Body of pancreas (tissue), 4 donors: Measurements from ENCODE around the gene TMEM208. TPM values are rescaled to one million over a fixed set of nuclear protein-coding genes. Genes with fewer than 3 reads are reported as not detected.

Experiments used
- ATAC-seq: fragments of 150-250 bp; one replicate; pipeline ENCODE4 v1.9.1; 2016
- DNase-seq, 4 donors: peaks; one replicate each; pipeline ENCODE4 v3.0.0-alpha.2; 2019
- H3K27ac ChIP-seq, 4 donors: fragments of 200-600 bp; sonication (generic); 1 replicate in 3 of 4; 2 replicates in 1 of 4; pipeline versions ENCODE4 v1.5.1 to v1.6.1; 2016 to 2019; ENCODE audit warnings: mild to moderate bottlenecking in 1 of 4, mixed read lengths in 1 of 4, moderate library complexity in 1 of 4
- H3K27me3 ChIP-seq, 2 donors: fragments of 200-600 bp; sonication (generic); one replicate each; pipeline ENCODE4 v1.6.0; 2016; ENCODE audit warnings: mild to moderate bottlenecking in 1 of 2
- H3K36me3 ChIP-seq, 2 donors: fragments of 200-600 bp; sonication (generic); replicated peaks in 1 of 2; 2 replicates each; pipeline ENCODE4 v1.5.1; 2016; ENCODE audit warnings: low read depth in 2 of 2; ENCODE audit not compliant: insufficient read depth in 1 of 2
- H3K4me1 ChIP-seq: fragments of 200-600 bp; sonication (generic); one replicate; pipeline ENCODE4 v1.6.0; 2016
- H3K4me3 ChIP-seq, 2 donors: fragments of 200-600 bp; sonication (generic); 1 replicate in 1 of 2; 2 replicates in 1 of 2; pipeline ENCODE4 v1.5.1; 2016 to 2019
- H3K9me3 ChIP-seq, 3 donors: fragments of 200-600 bp; sonication (generic); 1 replicate in 2 of 3; 2 replicates in 1 of 3; pipeline ENCODE4 v1.5.1; 2016
- POLR2A ChIP-seq, 3 donors: fragments of 450-650 bp; IDR thresholded peaks; one replicate each; pipeline ENCODE4 v1.6.1; 2016; ENCODE audit warnings: antibody characterized with exemption in 3 of 3, mild to moderate bottlenecking in 2 of 3
- WGBS, 2 donors: methylation state at CpG; one replicate each; pipeline ENCODE4 v1.1.5; 2017; 5-methylcytosine and 5-hydroxymethylcytosine counted together
- intact Hi-C: fragments of 100-400 bp; cut with DNase I; formaldehyde crosslinking; loops from one replicate; pipeline ENCODE4 v1.15.1; 2023
- total RNA-seq, 2 donors: library from RNA; depleted of rRNA; stranded (reverse); fragments of >200 nt; gene quantifications; one replicate each; pipeline ENCODE4 v1.1.0, GENCODE V29; 2016
- TF ChIP-seq, protein P1 (sequence below), 7 experiments: fragments of 450-650 bp in 4 of 7; fragments of 200-600 bp in 3 of 7; sonication (generic) in 3 of 7; IDR thresholded peaks; one replicate each; pipeline ENCODE4 v1.5.1; 2016 to 2019; ENCODE audit warnings: antibody characterized with exemption in 7 of 7

TMEM208 gene
- total RNA-seq, 2 donors from 2014 or later: 35.8 to 48.1 TPM

DNA sequence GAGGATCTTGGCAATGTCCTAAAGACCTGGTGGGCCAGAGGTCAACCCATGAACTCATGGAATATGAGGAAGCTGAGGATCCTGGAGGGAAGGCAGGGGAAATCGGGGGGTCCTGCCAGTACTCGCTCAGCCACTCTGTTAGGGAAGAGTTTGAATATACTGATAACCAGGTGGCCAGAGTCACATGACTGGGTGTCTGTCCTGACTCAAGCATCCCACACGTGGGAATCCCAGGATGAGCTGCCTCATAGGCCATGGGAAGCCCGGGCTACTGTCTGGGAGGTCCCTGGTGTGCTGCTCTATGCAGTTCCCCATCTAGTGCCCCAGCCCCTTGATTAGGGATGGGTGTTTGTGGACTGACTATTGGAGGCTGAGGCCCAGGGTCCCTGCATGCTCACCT, 38.6 kb upstream of the TMEM208 start:
- no peak overlapping the region for H3K4me3 ChIP-seq
- intact Hi-C loops: loop anchor here (10.0 kb wide), 1 partner anchor 214 kb away; no protein-coding TSS in a partner anchor
- WGBS, 2 donors: 71 to 72% methylated on average over 3 to 4 of the region's 4 CpGs
- no peak overlapping the region for H3K27ac ChIP-seq
- no peaks in the 10 kb centered on the region for H3K27me3 ChIP-seq
- H3K9me3 ChIP-seq: no peaks in the 10 kb centered on the region
- DNase-seq: no peak
- no peak for TF ChIP-seq POLR2A (IDR thresholded peaks at IDR 0.05)
- TF ChIP-seq, protein P1, sequence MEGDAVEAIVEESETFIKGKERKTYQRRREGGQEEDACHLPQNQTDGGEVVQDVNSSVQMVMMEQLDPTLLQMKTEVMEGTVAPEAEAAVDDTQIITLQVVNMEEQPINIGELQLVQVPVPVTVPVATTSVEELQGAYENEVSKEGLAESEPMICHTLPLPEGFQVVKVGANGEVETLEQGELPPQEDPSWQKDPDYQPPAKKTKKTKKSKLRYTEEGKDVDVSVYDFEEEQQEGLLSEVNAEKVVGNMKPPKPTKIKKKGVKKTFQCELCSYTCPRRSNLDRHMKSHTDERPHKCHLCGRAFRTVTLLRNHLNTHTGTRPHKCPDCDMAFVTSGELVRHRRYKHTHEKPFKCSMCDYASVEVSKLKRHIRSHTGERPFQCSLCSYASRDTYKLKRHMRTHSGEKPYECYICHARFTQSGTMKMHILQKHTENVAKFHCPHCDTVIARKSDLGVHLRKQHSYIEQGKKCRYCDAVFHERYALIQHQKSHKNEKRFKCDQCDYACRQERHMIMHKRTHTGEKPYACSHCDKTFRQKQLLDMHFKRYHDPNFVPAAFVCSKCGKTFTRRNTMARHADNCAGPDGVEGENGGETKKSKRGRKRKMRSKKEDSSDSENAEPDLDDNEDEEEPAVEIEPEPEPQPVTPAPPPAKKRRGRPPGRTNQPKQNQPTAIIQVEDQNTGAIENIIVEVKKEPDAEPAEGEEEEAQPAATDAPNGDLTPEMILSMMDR (IDR thresholded peaks at IDR 0.05): no peak
- peaks cover 37% of the 10 kb centered on the region for H3K4me1 ChIP-seq
- H3K36me3 ChIP-seq: no peaks in the 10 kb centered on the region
- no peak for ATAC-seq

DNA sequence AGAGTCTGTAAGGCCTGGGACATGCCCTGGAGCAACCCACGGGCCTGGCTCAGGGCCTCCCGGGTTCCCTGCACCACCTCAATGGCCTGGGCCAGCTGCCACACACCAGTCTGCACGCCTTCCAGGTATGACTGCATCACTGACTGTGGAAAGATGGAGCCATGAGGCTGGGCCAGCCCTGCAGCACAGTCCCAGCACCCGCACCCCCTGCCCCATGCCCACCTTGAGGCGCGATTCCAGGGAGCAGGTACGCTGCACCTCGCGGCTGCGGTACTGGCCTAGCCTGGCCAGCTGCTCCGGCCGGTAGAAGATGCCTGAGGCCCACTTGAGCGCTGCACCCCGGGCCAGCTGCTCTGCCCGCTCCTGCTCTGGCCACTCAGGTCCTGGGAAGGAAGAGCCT, 38.1 kb upstream of the TMEM208 start:
- no peak for ATAC-seq
- H3K36me3 ChIP-seq: no peaks in the 10 kb centered on the region
- intact Hi-C loops: loop anchor here (10.0 kb wide), 1 partner anchor 214 kb away; no protein-coding TSS in a partner anchor
- H3K4me1 ChIP-seq: peaks cover 41% of the 10 kb centered on the region
- H3K27ac ChIP-seq: no peak overlapping the region
- no peaks in the 10 kb centered on the region for H3K9me3 ChIP-seq
- no peak overlapping the region for H3K4me3 ChIP-seq
- TF ChIP-seq, protein P1 (IDR thresholded peaks at IDR 0.05): no peak
- TF ChIP-seq POLR2A (IDR thresholded peaks at IDR 0.05): no peak
- no peaks in the 10 kb centered on the region for H3K27me3 ChIP-seq
- DNase-seq: no peak
- 80 to 84% methylated on average over 4 to 15 of the region's 15 CpGs for WGBS, 2 donors

DNA sequence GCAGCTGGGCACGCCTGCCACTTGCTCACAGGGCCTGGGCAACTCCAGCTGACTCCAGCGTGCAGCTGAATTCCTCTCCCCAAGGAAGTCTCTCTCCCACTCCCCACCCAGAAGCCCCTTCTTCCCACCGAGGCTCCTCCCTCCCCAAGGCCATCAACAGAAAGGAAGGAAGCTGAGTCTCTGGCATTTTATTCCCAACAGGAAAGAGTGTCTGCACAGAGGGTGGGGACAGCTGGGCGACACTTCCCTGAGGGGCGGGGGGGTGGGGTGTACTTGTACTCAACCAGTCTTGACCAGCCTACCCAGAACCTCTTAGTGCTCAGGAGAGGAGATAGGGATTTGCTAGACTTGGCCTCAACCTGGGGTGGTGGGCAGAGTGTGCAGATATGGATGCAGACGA, 36.9 kb upstream of the TMEM208 start, which contains the start of gene EXOC3L1:
Gene EXOC3L1, minus strand, starts transcription at position 96 of the 400 bp plus-strand sequence. CDS start 460 bp downstream, outside the sequence.
- H3K27ac ChIP-seq: no peak within 1 kb of the TSS
- intact Hi-C loops: no loop called here
- H3K4me1 ChIP-seq: peaks cover 35% of the 10 kb centered on the region
- DNase-seq (no peak), ATAC-seq (no peak)
- no peaks in the 10 kb centered on the region for H3K9me3 ChIP-seq
- peaks cover 0 to 3% of the 10 kb centered on the region in 2 donors for H3K36me3 ChIP-seq
- H3K27me3 ChIP-seq: no peaks in the 10 kb centered on the region
- WGBS, 2 donors: 45 to 57% methylated on average over 6 of the region's 6 CpGs
- no peak within 1 kb of the TSS for H3K4me3 ChIP-seq
- TF ChIP-seq, protein P1 (IDR thresholded peaks at IDR 0.05): no peak
- no peak for TF ChIP-seq POLR2A (IDR thresholded peaks at IDR 0.05)

DNA sequence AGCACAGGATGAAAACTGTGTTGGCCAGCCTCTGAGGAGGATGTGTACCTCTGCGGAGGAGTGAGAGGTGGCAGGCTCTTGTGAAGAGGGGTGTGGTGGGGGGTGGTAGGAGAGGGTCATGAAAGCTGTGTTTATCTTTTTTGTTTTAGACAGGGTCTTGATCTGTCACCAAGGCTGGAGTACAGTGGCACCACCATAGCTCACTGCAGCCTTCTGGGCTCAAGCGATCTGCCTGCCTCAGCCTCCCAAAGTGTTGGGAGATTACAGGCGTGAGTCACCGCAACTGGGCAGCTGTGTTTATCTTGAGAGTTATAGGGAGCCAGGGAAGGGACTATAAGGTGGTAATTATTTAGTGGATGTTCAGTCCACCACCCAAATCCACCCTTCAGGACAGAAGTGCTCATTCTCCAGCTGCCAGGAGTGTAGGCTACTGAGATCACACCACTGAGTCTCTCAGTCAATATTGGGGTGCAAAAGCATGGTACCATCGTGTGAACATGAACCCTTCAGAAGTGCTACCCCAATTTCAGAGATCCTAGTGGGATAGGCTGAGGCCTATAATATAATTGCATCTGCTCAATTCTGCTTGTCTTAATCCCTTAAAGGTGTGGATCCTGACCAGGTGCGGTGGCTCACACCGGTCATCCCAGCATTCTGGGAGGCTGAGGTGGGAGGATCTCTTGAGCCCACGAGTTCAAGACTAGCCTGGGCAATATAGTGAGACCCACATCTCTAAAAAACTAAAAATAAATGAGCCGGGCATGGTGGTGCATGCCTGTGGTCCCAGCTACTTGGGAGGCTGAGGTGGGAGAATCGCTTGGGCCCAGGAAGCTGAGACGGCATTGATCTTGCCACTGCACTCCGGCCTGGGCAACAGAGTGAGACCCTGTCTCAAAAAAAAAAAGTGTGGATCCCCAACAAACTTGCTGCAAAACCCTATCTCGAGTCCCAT, 36.2 kb upstream of the TMEM208 start:
- H3K4me3 ChIP-seq: no peak overlapping the region
- WGBS, 2 donors: 62 to 66% methylated on average over 13 of the region's 13 CpGs
- peaks cover 6% of the 10 kb centered on the region in 2 donors for H3K36me3 ChIP-seq
- no peak overlapping the region for H3K27ac ChIP-seq
- peaks cover 28% of the 10 kb centered on the region for H3K4me1 ChIP-seq
- TF ChIP-seq, protein P1 (IDR thresholded peaks at IDR 0.05): no peak
- TF ChIP-seq POLR2A (IDR thresholded peaks at IDR 0.05): no peak
- intact Hi-C loops: no loop called here
- H3K9me3 ChIP-seq: no peaks in the 10 kb centered on the region
- DNase-seq: no peak
- H3K27me3 ChIP-seq: no peaks in the 10 kb centered on the region
- no peak for ATAC-seq
